Osteoblast (primary cell): ENCODE measurements around the gene FAM50B. TPM values are rescaled to one million over a fixed set of nuclear protein-coding genes. Genes with fewer than 3 reads are reported as not detected.

Source experiments
- DNase-seq: peaks from one replicate; pipeline ENCODE4 v3.0.0; 2011; ENCODE audit warnings: low spot score, mixed read lengths; ENCODE audit not compliant: insufficient read length; ENCODE audit errors: missing footprints
- H2AFZ ChIP-seq: 2 replicates; pipeline ENCODE4 v1.6.0; 2011; ENCODE audit warnings: mild to moderate bottlenecking, low read length
- H3K27ac ChIP-seq: 2 replicates; pipeline ENCODE4 v1.5.1; 2011; ENCODE audit warnings: mild to moderate bottlenecking, low read depth, low read length, moderate library complexity
- H3K27me3 ChIP-seq: 2 replicates; pipeline ENCODE4 v1.6.0; 2012; ENCODE audit warnings: mild to moderate bottlenecking, control low read depth, inconsistent platforms, low read length, moderate library complexity; ENCODE audit not compliant: insufficient read depth
- H3K36me3 ChIP-seq: 2 replicates; pipeline ENCODE4 v1.5.1; 2011; ENCODE audit warnings: mild to moderate bottlenecking, low read length, control low read depth, moderate library complexity; ENCODE audit not compliant: insufficient read depth
- H3K4me1 ChIP-seq: 2 replicates; pipeline ENCODE4 v1.5.1; 2011; ENCODE audit warnings: mild to moderate bottlenecking, low read length, control low read depth, moderate library complexity; ENCODE audit not compliant: insufficient read depth
- H3K4me2 ChIP-seq: 2 replicates; pipeline ENCODE4 v1.6.0; 2011; ENCODE audit warnings: mild to moderate bottlenecking, low read length; ENCODE audit not compliant: insufficient read depth
- H3K4me3 ChIP-seq: fragments of 200-600 bp; sonication (generic); 3 replicates; pipeline ENCODE4 v1.5.1; 2012; ENCODE audit warnings: mild to moderate bottlenecking, low read length, inconsistent platforms; ENCODE audit not compliant: insufficient read depth
- H3K79me2 ChIP-seq: 2 replicates; pipeline ENCODE4 v1.6.0; 2012; ENCODE audit warnings: mild to moderate bottlenecking, low read length, control low read depth, inconsistent platforms; ENCODE audit not compliant: insufficient read depth
- H3K9me3 ChIP-seq: 2 replicates; pipeline ENCODE4 v1.5.1; 2011; ENCODE audit warnings: low read depth, low read length, control low read depth
- H4K20me1 ChIP-seq: 2 replicates; pipeline ENCODE4 v1.6.0; 2012; ENCODE audit warnings: mild to moderate bottlenecking, low read length, control low read depth; ENCODE audit not compliant: insufficient read depth
- total RNA-seq: library from RNA; depleted of rRNA; stranded (reverse); fragments of >200 nt; gene quantifications from 2 replicates; pipeline ENCODE4 v1.2.3, GENCODE V29; 2012
- TF ChIP-seq, protein P1 (sequence below): IDR thresholded peaks from 2 replicates; pipeline ENCODE4 v1.5.1; 2011; ENCODE audit warnings: mild to moderate bottlenecking, low read depth, low read length, moderate library complexity; ENCODE audit errors: extremely low read depth

Gene FAM50B
- total RNA-seq, 1 donor, result 8.0 TPM

DNA sequence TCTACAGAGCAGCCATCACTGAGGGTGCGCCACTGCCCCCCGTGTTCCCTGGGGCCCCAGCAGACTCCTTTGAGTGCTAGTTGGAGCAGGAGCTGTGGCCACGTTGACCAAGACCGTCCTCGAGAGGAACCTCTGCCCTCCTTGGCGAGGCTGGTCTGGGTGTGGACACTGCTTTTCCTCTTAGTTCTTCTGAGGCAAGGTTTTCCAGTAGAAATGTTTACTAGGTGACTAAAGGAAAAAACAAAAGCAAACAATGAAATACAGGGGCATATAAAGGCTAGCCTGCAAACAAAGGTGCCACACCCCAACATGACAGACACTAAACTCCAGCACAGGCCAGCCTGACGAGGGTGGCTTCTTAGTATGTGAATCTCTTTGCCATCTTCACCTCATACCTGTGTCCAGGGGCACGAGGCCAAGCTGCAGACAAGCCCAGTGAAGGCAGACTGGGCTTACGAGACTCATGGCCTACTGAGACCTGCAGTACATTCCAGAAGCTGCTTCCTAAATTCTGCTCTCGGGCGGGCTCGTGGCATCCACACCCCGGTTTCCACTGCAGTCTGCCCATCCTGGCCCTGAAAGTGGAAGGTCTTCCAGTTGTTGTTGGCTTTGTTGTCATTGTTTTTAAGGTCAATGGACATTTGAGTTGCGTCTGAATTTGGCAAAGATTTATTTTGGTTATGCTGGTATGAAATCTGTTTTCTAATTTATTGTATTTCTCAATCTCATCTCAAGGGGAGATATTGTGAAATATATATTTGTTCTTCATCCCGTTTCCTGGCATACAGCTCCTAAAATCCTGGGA, 39.2 kb downstream of the FAM50B start:
- Histone ChIP-seq H3K4me1 (peaks cover 19% of the 10 kb centered on the region), H3K4me3 (no peak overlapping the region), H3K27me3 (no peaks in the 10 kb centered on the region), H3K27ac (no peak overlapping the region), H2AFZ (peak overlapping the region; percentile 67), H3K9me3 (no peaks in the 10 kb centered on the region), H3K79me2 (no peaks in the 10 kb centered on the region), H3K36me3 (no peaks in the 10 kb centered on the region), H4K20me1 (no peaks in the 10 kb centered on the region), H3K4me2 (no peak overlapping the region)
- TF ChIP-seq, protein P1, sequence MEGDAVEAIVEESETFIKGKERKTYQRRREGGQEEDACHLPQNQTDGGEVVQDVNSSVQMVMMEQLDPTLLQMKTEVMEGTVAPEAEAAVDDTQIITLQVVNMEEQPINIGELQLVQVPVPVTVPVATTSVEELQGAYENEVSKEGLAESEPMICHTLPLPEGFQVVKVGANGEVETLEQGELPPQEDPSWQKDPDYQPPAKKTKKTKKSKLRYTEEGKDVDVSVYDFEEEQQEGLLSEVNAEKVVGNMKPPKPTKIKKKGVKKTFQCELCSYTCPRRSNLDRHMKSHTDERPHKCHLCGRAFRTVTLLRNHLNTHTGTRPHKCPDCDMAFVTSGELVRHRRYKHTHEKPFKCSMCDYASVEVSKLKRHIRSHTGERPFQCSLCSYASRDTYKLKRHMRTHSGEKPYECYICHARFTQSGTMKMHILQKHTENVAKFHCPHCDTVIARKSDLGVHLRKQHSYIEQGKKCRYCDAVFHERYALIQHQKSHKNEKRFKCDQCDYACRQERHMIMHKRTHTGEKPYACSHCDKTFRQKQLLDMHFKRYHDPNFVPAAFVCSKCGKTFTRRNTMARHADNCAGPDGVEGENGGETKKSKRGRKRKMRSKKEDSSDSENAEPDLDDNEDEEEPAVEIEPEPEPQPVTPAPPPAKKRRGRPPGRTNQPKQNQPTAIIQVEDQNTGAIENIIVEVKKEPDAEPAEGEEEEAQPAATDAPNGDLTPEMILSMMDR, result no peak
- DNase-seq, result no peak

DNA sequence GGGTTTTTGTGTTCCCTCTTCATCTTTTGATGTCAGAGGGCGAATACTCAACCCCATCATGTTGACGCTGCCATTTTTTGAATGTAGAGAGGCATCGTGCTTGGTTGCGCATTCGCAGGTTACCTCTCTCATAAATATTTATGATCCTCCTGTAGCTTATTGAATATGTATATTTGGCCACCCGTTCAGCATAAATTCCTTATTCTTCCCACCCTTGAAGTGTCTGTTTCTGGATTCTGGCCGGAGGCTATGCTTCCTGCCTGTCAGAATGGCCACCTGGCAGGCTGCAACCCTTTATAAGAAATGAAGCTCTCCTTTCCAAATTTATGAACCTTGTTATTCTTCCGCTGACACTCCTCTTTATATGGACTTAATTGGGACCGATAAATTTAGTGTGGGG, 40.9 kb downstream of the FAM50B start:
- H3K36me3 ChIP-seq, result no peaks in the 10 kb centered on the region

DNA sequence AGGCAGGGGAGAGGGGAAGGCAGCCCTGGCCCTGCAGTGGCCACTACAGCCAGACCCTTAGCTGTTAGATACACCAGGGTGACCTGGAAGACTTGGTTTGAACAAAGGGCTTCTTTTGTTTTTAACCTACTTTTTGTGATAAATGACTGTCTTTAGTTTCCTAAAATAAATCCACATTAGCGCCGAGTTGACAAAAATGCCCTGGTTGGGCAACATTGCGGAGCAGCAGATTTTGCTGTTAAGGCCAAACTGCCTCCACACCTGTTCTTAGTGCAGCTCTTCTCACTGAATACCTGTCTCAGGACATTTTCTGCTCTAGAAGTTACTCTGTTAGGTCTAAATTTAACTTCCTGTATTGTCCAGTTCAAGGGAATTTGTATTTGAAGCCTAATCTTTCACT, 42.7 kb downstream of the FAM50B start:
- DNase-seq, result no peak
- Histone ChIP-seq H3K4me1 (peaks cover 8% of the 10 kb centered on the region), H4K20me1 (no peaks in the 10 kb centered on the region), H2AFZ (no peak overlapping the region), H3K79me2 (no peaks in the 10 kb centered on the region), H3K4me3 (no peak overlapping the region), H3K36me3 (no peaks in the 10 kb centered on the region), H3K4me2 (no peak overlapping the region), H3K27me3 (no peaks in the 10 kb centered on the region), H3K9me3 (no peaks in the 10 kb centered on the region), H3K27ac (no peak overlapping the region)
- TF ChIP-seq, protein P1, result no peak

More for the DNA sequence above, 40.9 kb downstream of the FAM50B start:
- Histone ChIP-seq H2AFZ (no peak overlapping the region), H4K20me1 (no peaks in the 10 kb centered on the region), H3K9me3 (no peaks in the 10 kb centered on the region), H3K4me2 (no peak overlapping the region), H3K4me1 (peaks cover 8% of the 10 kb centered on the region), H3K79me2 (no peaks in the 10 kb centered on the region), H3K27me3 (no peaks in the 10 kb centered on the region), H3K4me3 (no peak overlapping the region), H3K27ac (no peak overlapping the region)
- DNase-seq, result no peak
- TF ChIP-seq, protein P1, result no peak

DNA sequence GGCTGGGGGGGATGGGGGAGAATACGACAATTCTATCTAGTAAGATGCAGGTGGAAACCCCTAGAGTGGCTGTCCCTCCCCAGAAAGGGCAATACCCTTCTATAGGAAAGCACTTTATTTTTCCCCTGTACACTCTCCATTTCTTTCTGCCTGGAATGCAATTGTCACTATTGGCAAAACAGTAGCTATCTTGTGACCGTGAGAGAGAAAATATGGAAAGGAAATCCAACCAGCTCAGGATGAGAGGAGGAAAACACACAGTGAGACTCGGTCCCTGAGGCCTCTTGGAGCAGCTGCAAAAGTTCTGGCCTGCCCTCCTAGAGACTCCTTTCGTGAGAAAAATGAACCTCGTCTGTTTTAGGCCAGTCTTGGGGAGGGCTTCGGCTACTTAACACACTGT, 43.4 kb downstream of the FAM50B start:
- no peaks in the 10 kb centered on the region for H3K79me2 ChIP-seq
- TF ChIP-seq, protein P1, result no peak
- H4K20me1 ChIP-seq, result no peaks in the 10 kb centered on the region
- no peaks in the 10 kb centered on the region for H3K36me3 ChIP-seq
- no peak for DNase-seq
- H3K4me3 ChIP-seq, result no peak overlapping the region
- no peaks in the 10 kb centered on the region for H3K9me3 ChIP-seq
- H3K4me2 ChIP-seq, result no peak overlapping the region
- H3K27me3 ChIP-seq, result no peaks in the 10 kb centered on the region
- no peak overlapping the region for H2AFZ ChIP-seq
- peaks cover 8% of the 10 kb centered on the region for H3K4me1 ChIP-seq
- H3K27ac ChIP-seq, result no peak overlapping the region
